ENCODE data around the gene OAS2. TPM values are rescaled to one million over a fixed set of nuclear protein-coding genes. Genes with fewer than 3 reads are reported as not detected.

OAS2 gene, protein sequence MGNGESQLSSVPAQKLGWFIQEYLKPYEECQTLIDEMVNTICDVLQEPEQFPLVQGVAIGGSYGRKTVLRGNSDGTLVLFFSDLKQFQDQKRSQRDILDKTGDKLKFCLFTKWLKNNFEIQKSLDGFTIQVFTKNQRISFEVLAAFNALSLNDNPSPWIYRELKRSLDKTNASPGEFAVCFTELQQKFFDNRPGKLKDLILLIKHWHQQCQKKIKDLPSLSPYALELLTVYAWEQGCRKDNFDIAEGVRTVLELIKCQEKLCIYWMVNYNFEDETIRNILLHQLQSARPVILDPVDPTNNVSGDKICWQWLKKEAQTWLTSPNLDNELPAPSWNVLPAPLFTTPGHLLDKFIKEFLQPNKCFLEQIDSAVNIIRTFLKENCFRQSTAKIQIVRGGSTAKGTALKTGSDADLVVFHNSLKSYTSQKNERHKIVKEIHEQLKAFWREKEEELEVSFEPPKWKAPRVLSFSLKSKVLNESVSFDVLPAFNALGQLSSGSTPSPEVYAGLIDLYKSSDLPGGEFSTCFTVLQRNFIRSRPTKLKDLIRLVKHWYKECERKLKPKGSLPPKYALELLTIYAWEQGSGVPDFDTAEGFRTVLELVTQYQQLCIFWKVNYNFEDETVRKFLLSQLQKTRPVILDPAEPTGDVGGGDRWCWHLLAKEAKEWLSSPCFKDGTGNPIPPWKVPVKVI
- total RNA-seq = 57.7 TPM
- long read RNA-seq, full-length matches to known transcripts = 30 of 45 reads
- long read RNA-seq, partial matches to known transcripts = 5 of 45 reads
- long read RNA-seq, other reads (novel, unspliced or antisense) = 10 of 45 reads

DNA sequence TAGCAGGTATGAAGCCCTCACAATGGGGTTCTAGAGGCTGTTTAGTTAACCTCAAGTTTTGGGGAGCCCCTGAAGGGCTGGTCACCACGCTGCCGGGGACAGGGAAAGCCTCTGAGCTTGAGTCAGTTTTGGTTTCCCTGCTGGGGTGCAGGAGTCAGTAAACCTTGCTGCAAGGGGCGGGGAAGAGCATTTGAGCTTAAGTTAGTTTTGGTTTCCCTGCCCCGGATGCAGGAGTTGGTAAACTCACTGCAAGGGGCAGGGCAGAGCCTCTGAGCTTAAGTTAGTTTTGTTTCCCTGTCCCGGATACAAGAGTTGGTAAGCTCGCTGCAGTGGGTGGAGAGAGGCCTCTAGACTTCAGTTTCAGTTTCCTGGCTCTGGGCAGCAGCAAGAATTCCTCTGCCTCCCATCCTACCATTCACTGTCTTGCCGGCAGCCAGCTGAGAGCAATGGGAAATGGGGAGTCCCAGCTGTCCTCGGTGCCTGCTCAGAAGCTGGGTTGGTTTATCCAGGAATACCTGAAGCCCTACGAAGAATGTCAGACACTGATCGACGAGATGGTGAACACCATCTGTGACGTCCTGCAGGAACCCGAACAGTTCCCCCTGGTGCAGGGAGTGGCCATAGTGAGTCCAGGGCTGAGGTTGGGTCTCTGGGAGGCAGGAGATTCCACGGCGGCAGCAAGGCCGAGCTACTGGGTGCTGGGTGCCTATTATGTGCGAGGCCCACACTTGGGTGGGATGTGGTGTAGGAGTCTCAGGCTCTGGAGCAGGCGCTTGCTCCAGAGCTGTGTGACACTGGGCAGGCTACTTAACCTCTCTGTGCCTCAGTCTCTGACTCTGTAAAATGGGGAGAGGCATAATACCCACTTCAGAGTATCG is at the start of gene OAS2:
TSS of gene OAS2 (plus strand) at position 357 of the 878 bp plus-strand sequence. CDS start at position 447, 90 bp downstream.
- Histone ChIP-seq H3K9me3 (no peaks in the 10 kb centered on the region), H3K4me1 (peaks cover 8% of the 10 kb centered on the region), H3K4me3 (peak within 1 kb of the TSS; percentile 63), H3K27me3 (no peaks in the 10 kb centered on the region), H3K36me3 (no peaks in the 10 kb centered on the region), H3K27ac (peak within 1 kb of the TSS; percentile 88)
- peak; percentile 73 for DNase-seq
- ATAC-seq = peak; percentile 96
- intact Hi-C loops (cut with DNase I) = no loop called here
- TF ChIP-seq CTCF (IDR thresholded peaks at IDR 0.05) = no peak

DNA sequence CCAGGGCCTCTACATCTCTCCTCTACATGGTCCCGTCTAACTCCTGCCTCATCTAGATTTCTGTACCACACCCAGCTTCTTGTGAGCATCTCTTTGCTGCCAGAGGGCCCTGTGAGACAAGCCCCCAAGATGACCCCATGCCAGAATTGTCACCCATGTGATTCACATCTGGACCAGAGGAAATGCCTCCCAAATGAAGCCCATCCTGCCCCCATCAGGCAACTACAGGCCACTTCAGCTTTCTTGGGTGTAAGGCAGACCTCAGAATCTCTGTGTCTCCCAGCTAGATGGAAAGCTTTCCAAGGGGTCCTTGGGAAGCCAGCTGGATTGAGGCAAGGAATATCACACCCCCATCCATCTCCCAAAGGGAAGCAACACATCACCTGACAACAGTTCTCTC is 49.3 kb upstream of the OAS2 start:
- Histone ChIP-seq H3K36me3 (no peaks in the 10 kb centered on the region), H3K4me1 (peaks cover 7% of the 10 kb centered on the region), H3K27ac (no peak overlapping the region), H3K4me3 (no peak overlapping the region), H3K27me3 (no peaks in the 10 kb centered on the region), H3K9me3 (no peaks in the 10 kb centered on the region)
- ATAC-seq = no peak
- no peak for DNase-seq
- no peak for TF ChIP-seq CTCF (IDR thresholded peaks at IDR 0.05)
- intact Hi-C loops (cut with DNase I) = no loop called here

- no peak overlapping the region for H3K4me3 ChIP-seq
- H3K27ac ChIP-seq = no peak overlapping the region
- no peak for ATAC-seq
- H3K36me3 ChIP-seq = no peaks in the 10 kb centered on the region
- peaks cover 7% of the 10 kb centered on the region for H3K4me1 ChIP-seq
- TF ChIP-seq CTCF (IDR thresholded peaks at IDR 0.05) = no peak
- H3K27me3 ChIP-seq = no peaks in the 10 kb centered on the region
- DNase-seq = no peak
- intact Hi-C loops (cut with DNase I) = no loop called here
- H3K9me3 ChIP-seq = no peaks in the 10 kb centered on the region
These were observed 48.6 kb upstream of the OAS2 start for GRCh38 chr12:112929715-112930114.

DNA sequence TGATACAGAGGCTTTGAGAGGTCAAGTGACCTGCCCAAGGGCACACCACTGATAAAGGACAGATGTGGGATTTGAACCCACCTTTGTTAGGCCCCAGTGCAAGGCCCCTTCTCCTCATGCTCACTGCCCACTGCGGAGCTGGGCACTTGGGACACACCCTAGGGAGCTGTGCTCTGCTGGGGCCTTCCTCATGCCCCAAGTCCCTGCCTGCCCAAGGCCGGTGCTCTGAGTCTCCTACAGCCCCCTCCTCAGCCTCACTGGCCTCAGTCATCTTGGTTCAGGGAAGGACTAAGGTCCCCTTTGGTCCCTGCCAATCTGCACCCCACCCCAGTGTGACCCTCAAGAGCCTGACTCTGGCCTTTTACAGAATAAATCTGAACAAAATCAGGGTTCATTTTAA is 48.0 kb upstream of the OAS2 start:
- Histone ChIP-seq H3K9me3 (no peaks in the 10 kb centered on the region), H3K36me3 (no peaks in the 10 kb centered on the region), H3K27ac (no peak overlapping the region), H3K4me1 (peaks cover 4% of the 10 kb centered on the region), H3K27me3 (no peaks in the 10 kb centered on the region), H3K4me3 (no peak overlapping the region)
- intact Hi-C loops (cut with DNase I) = no loop called here
- ATAC-seq (no peak), DNase-seq (no peak)
- no peak for TF ChIP-seq CTCF (IDR thresholded peaks at IDR 0.05)

DNA sequence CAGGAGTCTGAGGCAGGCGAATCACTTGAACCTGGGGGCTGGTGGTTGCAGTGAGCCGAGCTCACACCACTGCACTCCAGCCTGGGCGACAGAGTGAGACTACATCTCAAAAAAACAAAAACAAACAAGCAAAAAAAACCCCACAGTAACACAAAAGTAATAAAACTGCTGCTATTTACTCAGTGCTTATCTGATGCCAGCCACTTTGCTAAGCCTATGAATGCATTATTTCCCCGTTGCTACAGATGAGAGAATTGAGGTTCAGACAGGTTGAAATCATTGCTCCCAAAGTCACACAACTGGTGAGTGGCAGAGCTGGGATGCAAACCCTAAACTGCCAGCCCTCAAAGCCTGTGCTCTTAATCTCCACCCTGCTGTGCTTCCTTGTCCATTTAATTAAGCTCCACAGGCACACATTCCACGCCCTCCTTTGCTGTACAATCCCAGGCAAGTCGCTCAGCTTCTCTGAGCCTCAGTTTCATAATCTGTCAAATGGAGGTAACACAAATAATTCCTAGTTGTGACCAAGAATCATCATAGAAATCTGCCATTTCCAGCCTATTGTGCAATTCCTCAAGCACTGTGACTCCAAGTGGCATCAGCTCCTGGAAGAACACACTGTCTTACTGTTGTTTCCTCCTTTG is 45.7 kb upstream of the OAS2 start:
- ATAC-seq (no peak), DNase-seq (no peak)
- H3K27me3 ChIP-seq = no peaks in the 10 kb centered on the region
- intact Hi-C loops (cut with DNase I) = no loop called here
- no peaks in the 10 kb centered on the region for H3K36me3 ChIP-seq
- H3K4me3 ChIP-seq = no peak overlapping the region
- no peak for TF ChIP-seq CTCF (IDR thresholded peaks at IDR 0.05)
- H3K27ac ChIP-seq = no peak overlapping the region
- no peaks in the 10 kb centered on the region for H3K9me3 ChIP-seq
- no peaks in the 10 kb centered on the region for H3K4me1 ChIP-seq
